ENCODE data around the gene PAIP2. TPM values are rescaled to one million over a fixed set of nuclear protein-coding genes. Genes with fewer than 3 reads are reported as not detected.
A peak's percentile ranks its signal among the peaks of the same experiment; 100 is the strongest.
"Not testable (repeated sequence)": the region's sequence is repeated elsewhere in the genome, so short reads cannot be mapped to it uniquely, and the experiment has no call there.

PAIP2 gene
- total RNA-seq, 2 donors from 2014 or later: 102 to 157 TPM

DNA sequence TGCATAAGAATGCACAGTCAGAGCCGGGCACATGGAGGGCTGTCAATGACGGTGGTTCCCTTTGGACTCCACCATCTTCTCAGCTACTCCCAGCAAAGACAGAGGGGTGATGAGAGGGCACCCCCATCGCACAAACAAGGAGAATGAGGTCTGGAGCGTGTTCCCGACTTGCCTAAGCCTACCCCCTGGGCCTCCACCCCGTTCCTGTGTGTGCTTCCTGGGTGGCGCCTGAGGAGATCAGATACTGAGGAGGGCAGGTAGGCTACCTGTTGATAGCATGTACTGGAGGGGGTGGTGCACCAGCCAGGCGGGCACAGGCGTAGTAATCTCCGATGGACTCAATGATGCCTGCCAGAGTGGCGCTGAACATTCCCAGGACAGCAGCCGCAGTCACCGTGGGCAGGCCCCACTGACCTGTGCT, 37.3 kb downstream of the PAIP2 start:
- ATAC-seq (replicated peaks): no peak
- Mint-ChIP-seq H3K4me1 (no peaks in the 10 kb centered on the region), H3K9me3 (no peaks in the 10 kb centered on the region), H3K4me3 (no peak overlapping the region), H3K27ac (peak overlapping the region; percentile 37), H3K36me3 (ENCODE audit: low read depth) (peaks cover 2% of the 10 kb centered on the region), H3K27me3 (no peaks in the 10 kb centered on the region)

- peaks cover 6% of the 10 kb centered on the region for H3K4me1 Mint-ChIP-seq
- H3K4me3 Mint-ChIP-seq: no peak overlapping the region
- no peaks in the 10 kb centered on the region for H3K9me3 Mint-ChIP-seq
- no peaks in the 10 kb centered on the region for H3K36me3 Mint-ChIP-seq (ENCODE audit: low read depth)
- peak overlapping the region; percentile 37 for H3K27ac Mint-ChIP-seq
- H3K27me3 Mint-ChIP-seq: no peaks in the 10 kb centered on the region
- ATAC-seq (replicated peaks): no peak
Observed at GRCh38 chr5:139379626-139380449, 38.2 kb downstream of the PAIP2 start.

- H3K27ac Mint-ChIP-seq: no peak overlapping the region
- no peaks in the 10 kb centered on the region for H3K27me3 Mint-ChIP-seq
- no peaks in the 10 kb centered on the region for H3K36me3 Mint-ChIP-seq (ENCODE audit: low read depth)
- ATAC-seq (replicated peaks): no peak
- H3K4me1 Mint-ChIP-seq: peaks cover 13% of the 10 kb centered on the region
- no peak overlapping the region for H3K4me3 Mint-ChIP-seq
- H3K9me3 Mint-ChIP-seq: no peaks in the 10 kb centered on the region
Observed at GRCh38 chr5:139381837-139382761, 40.4 kb downstream of the PAIP2 start.

- Mint-ChIP-seq H3K27me3 (no peaks in the 10 kb centered on the region), H3K4me3 (no peak overlapping the region), H3K9me3 (no peaks in the 10 kb centered on the region), H3K27ac (no peak overlapping the region), H3K36me3 (ENCODE audit: low read depth) (no peaks in the 10 kb centered on the region), H3K4me1 (peaks cover 13% of the 10 kb centered on the region)
- no peak for ATAC-seq (replicated peaks)
Observed at GRCh38 chr5:139382807-139383206, 41.2 kb downstream of the PAIP2 start.

GRCh38 chr5:139383275-139383992, 41.8 kb downstream of the PAIP2 start, which contains the start of gene SLC23A1:
SLC23A1 (minus strand) TSS chr5:139383297; CDS start chr5:139383253, 44 bp downstream.
- H3K4me1 Mint-ChIP-seq: peaks cover 13% of the 10 kb centered on the region
- H3K9me3 Mint-ChIP-seq: no peaks in the 10 kb centered on the region
- no peak for ATAC-seq (replicated peaks)
- H3K27ac Mint-ChIP-seq: no peak within 1 kb of the TSS
- no peaks in the 10 kb centered on the region for H3K27me3 Mint-ChIP-seq
- peak within 1 kb of the TSS; percentile 77 for H3K4me3 Mint-ChIP-seq
- no peaks in the 10 kb centered on the region for H3K36me3 Mint-ChIP-seq (ENCODE audit: low read depth)

DNA sequence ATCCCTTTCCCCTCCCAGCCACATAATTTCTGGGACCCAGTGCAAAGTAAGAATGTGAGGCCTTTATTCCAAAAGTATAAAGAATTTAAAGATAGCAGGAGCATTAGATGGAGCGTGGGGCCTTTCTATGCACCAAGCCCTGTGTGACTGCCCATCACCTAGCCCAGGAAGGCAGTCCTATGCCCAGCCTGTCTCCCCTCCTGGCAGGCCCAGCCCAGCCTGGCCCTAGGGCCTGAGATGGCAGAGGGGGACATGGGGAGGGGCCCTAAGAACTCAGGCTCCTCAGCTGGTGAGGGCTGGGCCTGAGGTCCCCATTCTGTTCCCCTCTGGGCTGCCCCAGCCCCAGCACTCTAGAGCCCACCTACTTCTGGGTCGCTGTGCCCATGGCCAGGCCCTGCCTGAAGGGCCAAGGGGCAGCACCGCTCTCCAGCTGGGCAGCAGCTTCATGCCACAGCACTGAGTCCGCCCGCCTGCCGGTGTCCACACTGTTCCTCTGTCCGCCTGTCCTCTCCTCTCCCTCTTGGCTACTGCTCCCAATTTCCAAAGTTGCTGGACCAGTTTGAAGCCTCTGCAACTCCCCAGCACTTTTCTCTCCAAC, 42.4 kb downstream of the PAIP2 start:
- Mint-ChIP-seq H3K9me3 (no peaks in the 10 kb centered on the region), H3K27ac (peak overlapping the region; percentile 90), H3K4me1 (peaks cover 13% of the 10 kb centered on the region), H3K36me3 (ENCODE audit: low read depth) (peaks cover 1% of the 10 kb centered on the region), H3K4me3 (peak overlapping the region; percentile 77), H3K27me3 (no peaks in the 10 kb centered on the region)
- ATAC-seq (replicated peaks): no peak

GRCh38 chr5:139384591-139385051, 43.0 kb downstream of the PAIP2 start:
- Mint-ChIP-seq H3K27ac (peak overlapping the region; percentile 90), H3K36me3 (ENCODE audit: low read depth) (peaks cover 6% of the 10 kb centered on the region), H3K4me3 (peak overlapping the region; percentile 77), H3K9me3 (no peaks in the 10 kb centered on the region), H3K27me3 (no peaks in the 10 kb centered on the region), H3K4me1 (peaks cover 17% of the 10 kb centered on the region)
- ATAC-seq (replicated peaks): no peak

- Mint-ChIP-seq H3K36me3 (ENCODE audit: low read depth) (peaks cover 13% of the 10 kb centered on the region), H3K4me3 (peak overlapping the region; percentile 77), H3K27ac (peak overlapping the region; percentile 90), H3K9me3 (no peaks in the 10 kb centered on the region), H3K27me3 (no peaks in the 10 kb centered on the region), H3K4me1 (peaks cover 20% of the 10 kb centered on the region)
- ATAC-seq (replicated peaks): no peak
Observed at GRCh38 chr5:139385061-139386049, 43.7 kb downstream of the PAIP2 start.

GRCh38 chr5:139386050-139386438, 44.4 kb downstream of the PAIP2 start:
- H3K27ac Mint-ChIP-seq: no peak overlapping the region
- peak overlapping the region; percentile 77 for H3K4me3 Mint-ChIP-seq
- H3K4me1 Mint-ChIP-seq: peaks cover 26% of the 10 kb centered on the region
- H3K9me3 Mint-ChIP-seq: no peaks in the 10 kb centered on the region
- peaks cover 16% of the 10 kb centered on the region for H3K36me3 Mint-ChIP-seq (ENCODE audit: low read depth)
- H3K27me3 Mint-ChIP-seq: no peaks in the 10 kb centered on the region
- ATAC-seq (replicated peaks): no peak

GRCh38 chr5:139386956-139387355, 45.3 kb downstream of the PAIP2 start:
- Mint-ChIP-seq H3K4me1 (peaks cover 34% of the 10 kb centered on the region), H3K36me3 (ENCODE audit: low read depth) (peaks cover 25% of the 10 kb centered on the region), H3K4me3 (peak overlapping the region; percentile 77)
- H3K9me3 Mint-ChIP-seq; H3K27ac Mint-ChIP-seq; ATAC-seq (replicated peaks); H3K27me3 Mint-ChIP-seq: not testable (repeated sequence)

- H3K4me1 Mint-ChIP-seq: peaks cover 34% of the 10 kb centered on the region
- H3K9me3 Mint-ChIP-seq: no peaks in the 10 kb centered on the region
- ATAC-seq (replicated peaks): no peak
- peaks cover 29% of the 10 kb centered on the region for H3K36me3 Mint-ChIP-seq (ENCODE audit: low read depth)
- H3K27me3 Mint-ChIP-seq: no peaks in the 10 kb centered on the region
- H3K27ac Mint-ChIP-seq: peak overlapping the region; percentile 48
- peak overlapping the region; percentile 43 for H3K4me3 Mint-ChIP-seq
Observed at GRCh38 chr5:139387611-139388197, 46.0 kb downstream of the PAIP2 start.

DNA sequence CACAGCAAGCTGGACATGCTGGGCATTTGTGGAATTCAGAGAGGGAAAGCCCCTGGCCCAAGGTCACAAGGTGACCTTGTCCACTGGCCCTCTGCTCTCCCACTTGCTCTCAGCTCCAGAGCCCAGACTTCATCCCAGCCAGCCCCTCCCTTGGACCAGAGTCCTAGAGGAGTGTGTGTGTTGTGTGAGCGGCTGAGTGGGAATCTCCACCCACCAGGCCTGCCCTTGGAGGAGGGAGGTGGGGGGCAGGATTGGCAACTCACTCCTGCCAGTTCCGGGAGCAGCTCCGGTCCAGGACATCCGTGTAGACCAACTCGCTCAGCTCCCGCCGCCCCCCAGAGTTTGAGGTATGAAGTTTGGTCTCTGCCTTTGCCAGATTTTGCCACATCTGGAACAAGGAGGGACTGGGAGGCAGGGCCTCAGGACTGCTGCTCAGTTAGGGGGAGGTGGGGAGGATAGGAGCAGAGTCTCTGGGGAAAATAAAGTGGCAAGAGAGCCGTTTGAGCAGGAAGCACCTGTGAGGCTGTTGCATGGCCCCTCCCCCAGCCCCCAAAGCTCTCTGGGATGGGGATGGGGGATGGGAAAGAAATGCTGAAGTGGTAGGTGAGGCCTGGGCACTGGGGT, 46.7 kb downstream of the PAIP2 start:
- H3K4me1 Mint-ChIP-seq: peaks cover 34% of the 10 kb centered on the region
- ATAC-seq (replicated peaks): no peak
- H3K4me3 Mint-ChIP-seq: peak overlapping the region; percentile 43
- H3K36me3 Mint-ChIP-seq (ENCODE audit: low read depth): peaks cover 35% of the 10 kb centered on the region
- H3K27me3 Mint-ChIP-seq: no peaks in the 10 kb centered on the region
- no peaks in the 10 kb centered on the region for H3K9me3 Mint-ChIP-seq
- H3K27ac Mint-ChIP-seq: peak overlapping the region; percentile 48

Measured in activated T-helper 17 cell treated with anti-CD3 and anti-CD28 coated beads, Interleukin-2, amount 50 U/mL, for 72 hours (primary cell).